NCI-H2227 (cell line): ENCODE results near the gene B9D1.

Experiments
- DNase-seq: peaks from one replicate; lab custom pipeline; 2025; ENCODE audit not compliant: unreplicated experiment; lab: John Stamatoyannopoulos, UW

Gene B9D1

DNA sequence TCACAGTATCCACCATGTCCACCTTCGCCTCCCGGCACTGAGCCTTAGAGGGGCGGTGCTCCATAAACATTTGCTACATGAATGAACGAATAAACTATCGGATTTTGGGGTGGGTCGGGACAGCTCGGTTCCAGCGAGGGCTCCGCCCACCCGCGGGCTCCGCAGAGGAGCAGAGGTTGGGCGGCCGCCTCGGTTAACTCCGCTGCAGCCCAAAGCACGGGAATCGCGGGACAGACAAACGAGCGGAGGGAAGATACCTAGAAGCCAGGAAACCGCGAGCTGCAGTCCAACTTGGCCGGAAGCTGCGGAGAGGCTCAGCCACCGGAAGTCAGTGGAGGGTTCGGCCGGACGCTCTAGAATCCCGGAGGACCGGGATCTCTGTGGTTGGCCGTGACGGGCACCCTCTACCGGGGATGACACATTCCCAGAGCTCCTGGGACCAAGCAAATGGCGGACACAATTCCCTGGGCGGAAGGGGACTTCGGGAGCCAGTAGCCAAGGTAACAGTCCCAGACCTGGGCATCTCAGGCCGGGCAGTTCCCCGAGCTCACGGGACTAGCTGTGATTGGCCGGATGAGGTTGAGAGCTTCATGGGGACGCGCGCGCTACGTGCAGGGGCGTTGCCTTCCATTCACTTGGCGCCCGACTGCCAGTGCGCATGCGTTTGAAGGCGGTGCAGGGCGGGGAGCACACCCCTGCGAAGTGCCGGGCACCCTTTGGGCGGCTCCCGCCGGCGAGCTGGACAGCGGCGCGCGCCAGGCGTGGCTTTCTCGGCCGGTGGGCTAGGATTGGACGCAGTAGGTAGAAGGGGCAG is 15.3 kb upstream of the B9D1 start:
- DNase-seq, result peak; percentile 97

DNA sequence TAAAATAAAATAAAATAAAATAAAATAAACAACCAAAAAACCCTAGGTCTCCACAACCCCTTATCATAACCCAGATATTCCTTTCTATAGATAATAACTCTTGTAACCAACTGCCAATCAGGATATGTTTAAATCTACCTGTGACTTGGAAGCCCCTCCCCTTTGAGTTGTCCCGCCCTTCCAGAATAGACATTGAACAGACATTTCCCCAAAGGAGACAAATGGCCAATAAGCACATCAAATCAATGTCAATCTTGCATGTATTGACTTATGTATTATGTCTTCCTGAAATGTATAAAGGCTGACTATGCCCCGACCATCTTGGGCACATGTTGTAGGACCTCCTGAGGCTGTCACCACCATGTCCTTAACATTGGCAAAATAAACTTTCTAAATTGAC is 14.3 kb upstream of the B9D1 start:
- DNase-seq, result peak; percentile 35

DNA sequence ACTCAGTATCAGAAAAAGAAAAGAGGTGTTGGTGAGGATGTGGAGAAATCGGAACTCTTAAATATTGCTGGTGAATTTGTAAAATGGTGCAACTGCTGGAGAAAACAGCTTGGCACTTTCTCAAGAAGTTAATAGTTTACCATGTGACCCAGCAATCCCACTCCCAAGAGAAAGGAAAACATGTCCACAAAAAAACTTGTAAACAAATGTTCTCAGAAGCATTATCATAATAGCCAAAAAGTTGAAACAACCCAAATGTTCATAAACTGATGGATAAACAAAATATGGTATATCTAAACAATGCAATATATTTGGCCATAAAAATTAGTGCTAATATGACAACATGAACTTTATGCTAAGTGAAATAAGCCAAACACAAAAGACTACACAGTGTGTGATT is 13.2 kb upstream of the B9D1 start:
- DNase-seq, result no peak

DNA sequence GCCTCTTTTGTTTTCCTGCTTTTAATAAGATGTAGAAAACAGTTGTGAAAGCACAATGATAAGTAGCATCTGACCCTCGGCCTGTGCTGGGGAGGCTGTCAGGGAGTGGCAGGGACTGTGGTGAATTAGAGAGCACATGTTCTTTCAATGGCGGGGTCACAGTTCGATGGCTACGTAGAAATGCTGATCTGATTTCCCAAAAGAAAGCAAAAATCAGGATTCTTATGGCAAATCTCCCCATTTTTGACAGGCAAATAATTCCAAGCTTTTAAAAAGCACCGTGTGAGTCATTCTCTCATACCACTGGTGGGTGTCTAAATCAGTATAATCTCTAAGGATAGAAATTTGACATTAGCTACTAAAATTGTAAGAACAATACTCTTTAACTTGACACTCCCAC is 11.6 kb upstream of the B9D1 start:
- DNase-seq, result no peak

DNA sequence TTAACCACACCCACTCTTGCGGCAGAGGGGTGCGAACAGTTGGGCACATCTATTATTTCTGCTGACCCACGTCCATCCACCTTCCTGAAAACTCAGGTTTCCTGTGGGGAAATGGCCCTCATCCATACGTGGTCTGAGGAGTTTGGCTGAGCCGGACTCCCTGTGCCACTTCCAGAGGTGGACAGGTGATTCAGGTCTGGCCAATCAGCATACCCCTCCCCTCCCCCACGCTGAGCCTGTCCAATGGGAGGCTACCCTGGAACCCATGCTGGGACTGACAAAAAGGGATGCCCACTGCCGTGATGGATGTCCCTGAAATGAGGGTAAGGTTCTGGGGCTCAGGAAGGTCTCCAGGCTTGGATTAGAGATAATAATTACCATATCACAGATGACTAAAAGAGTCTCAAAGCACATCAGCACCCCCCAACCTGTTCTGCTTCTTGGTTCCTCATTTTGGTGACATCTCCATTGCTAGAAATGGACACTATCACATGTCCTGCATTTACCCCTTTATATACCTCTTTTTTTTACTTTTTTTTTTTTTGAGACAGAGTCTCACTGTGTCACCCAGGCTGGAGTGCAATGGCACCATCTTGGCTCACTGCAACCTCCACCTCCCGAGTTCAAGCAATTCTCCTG is 10.5 kb upstream of the B9D1 start:
- DNase-seq, result no peak

DNA sequence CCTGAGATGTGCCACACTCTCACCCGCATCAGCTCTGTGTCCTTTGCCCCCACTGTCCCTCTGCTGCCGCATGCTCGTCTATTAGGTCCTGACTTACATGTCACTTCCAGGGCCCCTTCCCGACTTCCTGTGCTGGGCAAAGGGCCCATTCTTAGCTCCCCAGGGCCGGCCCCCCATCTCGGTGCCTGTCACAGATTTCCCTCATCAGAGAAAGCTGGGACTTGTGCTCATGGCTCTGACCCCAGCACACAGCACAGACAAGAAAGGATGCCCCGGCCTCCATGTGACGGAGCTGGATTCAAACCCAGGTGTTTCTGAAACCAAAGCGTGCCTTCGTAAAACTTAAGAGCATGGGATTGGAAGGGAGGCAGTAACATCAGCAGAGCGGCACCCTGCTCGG is 9.9 kb upstream of the B9D1 start:
- DNase-seq, result no peak

DNA sequence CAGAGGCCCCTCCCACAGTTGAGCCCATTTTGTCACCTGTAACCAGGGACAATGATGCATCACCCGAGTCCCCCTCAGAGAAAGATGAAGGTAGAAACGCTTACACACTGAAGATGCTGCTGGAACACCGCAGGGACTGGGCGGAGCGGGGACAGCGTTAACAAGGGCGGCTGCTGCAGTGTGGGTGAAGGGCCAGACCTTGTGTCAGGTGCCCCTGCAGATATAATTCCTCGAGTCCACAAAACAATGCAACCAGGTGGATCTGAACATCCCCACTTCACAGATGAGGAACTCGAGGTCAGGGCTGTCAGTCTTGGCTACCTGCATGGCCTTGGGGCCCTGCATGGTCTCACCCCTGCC is 9.5 kb upstream of the B9D1 start:
- no peak for DNase-seq

DNA sequence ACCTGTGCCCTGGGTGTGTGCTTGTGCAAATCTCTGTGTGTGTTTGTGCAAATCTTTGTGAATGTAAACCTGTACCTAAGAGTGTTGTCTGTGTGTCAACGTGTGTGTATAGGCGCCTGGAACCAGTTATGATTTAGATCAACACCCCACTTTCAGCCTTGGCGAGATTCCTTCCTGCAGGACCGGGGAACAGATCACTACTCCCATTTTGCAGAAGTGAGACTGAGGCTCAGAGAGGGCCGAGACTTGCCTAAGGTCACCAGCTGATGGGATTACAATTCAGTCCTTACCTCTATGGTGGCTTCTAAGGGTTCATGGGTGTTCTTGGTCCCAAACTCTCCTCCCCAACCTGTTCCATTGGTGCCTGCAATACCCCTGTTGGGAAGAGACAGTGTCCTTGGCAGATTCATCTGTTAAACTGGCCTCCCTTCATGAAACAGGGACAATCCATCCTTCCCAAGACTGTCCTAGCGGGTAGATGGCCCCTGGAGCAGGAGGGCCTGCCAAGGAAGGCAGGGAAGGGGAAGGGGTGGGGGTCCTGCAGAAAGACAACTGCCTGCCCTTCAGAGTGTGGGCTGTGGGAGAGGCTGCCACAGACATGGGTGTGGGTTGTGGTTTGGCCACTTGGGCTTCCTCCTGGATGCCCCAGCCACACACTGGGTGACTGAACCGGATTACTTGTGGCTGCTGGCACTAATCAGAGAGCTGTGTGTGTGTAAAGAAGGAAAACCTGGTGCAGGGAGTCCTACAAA is 8.9 kb upstream of the B9D1 start:
- DNase-seq, result no peak

DNA sequence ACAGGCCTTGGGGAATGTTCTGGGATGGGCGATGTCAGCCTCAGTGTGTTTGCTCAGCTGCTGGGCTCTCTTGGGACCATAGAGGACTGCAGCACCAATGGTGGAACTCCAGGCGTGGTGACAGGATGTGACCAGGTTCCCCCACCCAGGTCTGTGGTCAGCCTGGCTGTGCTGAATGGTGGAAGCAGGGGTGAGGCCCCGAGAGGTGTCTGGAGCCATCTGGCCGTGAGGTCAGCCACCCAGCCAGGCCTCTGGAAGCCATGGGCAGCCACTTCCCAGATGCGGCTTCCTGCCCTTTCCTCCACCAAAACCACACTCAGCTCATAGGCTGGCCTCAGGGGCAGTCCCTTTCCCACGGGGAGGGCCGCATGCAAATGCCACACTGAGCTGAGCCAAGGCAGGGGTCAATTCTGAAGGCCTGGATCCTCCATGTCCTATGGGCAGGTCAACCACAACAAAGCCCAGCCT is 8.0 kb upstream of the B9D1 start:
- DNase-seq, result no peak

DNA sequence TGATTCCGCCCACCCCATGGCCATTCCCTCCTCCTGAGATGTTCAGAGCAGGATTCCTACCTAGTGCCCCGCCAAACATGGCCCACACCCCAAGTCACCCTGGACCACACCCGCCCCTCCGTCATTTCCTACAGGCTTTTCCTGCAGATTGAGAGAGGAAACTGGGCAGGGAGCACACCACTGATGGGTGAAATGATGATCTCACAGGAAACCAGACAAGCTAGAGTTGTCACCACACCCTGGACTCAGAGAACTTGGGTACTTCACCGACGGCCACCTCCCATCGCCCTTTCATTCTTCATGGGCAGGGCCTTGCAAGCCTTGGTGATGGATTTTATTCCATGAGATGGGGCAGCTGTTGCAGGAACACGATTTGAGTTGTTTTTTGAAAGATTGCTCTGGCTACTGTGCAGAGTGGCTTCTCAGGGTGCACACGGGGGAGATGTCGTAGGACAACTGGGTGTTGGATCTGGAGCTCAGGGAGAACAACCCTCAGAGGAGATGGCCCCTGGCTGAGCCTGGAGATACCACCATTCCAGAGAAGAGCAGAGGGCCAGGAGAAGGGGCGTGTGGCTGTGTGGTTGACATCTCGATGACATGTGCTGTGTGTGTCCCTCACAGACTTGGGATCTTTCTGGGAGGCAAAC is 7.4 kb upstream of the B9D1 start:
- DNase-seq, result no peak

DNA sequence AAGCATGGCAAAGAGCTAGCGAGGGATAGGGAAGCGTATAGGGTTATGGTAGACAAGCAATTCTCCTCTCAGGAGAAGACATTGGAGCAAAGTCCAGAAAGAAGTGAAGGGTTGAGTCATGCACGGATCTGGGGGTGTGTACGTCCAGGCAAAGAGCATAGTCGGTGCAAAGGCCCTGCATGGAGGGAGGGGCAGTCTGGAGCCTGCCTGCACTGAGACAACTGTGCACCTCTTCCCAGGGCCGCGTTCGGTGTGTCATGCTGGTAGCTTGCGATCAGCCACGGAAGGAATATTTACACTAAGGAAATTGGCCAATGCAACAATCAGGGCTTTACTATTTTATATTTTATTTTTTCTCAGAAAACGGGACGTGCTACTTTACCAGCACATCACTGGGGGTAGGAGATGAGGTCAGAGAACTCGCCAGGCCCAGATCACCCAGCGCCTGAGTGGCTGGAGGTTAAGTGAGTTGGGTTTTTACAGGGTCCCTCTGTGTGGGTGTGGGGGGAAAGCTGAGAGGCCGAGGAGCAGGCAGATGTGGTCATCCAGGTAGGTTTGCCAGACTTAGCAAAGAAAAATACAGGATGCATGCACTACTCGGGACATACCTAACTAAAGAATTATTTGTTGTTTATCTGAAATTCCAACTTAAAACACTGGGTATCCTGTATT is 6.7 kb upstream of the B9D1 start:
- DNase-seq, result no peak

DNA sequence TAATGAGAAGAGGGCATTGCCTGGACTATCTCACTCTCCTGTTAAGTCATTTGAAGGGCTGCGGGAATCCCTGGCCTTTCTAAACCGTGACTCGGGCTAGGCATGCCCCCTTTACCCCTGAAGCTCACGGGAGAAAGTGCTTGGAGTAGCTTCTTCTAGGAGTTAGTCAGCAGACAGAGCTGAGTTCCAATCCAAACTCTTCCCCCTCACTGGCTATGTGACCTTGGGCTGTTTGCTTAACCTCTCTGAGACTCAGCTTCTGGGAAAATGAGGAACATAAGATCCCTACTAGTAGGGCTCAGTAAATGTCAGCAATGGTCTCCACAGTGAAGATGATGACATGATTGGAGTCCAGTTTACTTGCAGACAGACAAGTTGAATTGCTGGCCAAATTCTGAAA is 5.7 kb upstream of the B9D1 start:
- no peak for DNase-seq

DNA sequence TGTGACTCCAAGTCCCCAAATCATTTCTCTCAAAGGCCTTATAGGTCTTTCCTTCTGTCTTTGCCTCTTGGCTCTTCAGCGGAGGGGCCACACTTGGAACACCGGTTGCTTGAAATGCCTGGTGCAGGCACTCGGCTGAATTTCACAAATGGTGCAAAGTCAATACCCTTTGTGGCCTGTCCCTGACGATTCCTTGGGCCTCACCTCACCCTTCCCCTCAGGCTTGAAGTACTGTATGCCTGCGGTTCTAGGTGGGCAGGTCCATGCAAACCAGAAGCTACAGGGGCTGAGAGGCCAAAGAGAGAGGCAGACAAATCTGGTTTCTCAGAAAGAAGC is 4.1 kb upstream of the B9D1 start:
- no peak for DNase-seq

DNA sequence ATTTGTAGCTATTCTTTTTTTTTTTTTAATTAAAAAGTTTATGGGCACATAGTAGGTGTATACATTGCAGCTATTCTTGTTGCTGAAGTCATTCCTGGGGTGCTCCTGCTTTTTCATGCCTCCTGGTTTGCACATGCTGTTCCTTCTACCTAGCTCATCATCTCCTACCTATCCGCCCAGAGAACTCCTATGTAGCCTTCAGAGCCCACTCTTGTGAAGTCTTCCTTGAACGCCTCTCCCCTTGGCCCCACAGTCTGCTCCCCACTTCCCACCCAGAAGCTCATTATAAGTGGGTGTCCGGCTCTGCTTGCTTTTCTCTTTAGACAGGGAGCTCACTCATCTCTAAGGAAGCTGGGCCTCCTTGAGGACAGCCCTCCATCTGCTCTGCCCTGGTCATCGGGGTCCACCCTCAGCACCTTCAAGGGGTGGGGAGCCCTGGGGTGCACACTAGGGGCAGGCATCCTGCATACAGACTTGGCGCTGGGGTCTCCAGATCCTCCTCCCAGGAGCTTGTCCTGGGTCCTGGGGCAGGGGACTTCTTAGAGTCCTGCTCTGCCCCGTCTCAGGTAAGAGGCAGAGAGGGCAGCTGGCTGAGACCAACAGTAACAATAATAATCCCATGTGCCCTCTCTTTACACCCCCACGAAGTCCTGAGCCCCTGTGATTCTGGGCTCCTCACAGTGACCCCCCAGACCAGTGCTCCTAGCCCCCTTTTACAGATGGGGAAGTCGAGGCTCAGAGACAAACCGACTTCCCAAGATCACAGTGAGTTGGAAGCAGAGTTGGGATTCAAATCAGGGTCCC is 3.5 kb upstream of the B9D1 start:
- no peak for DNase-seq

DNA sequence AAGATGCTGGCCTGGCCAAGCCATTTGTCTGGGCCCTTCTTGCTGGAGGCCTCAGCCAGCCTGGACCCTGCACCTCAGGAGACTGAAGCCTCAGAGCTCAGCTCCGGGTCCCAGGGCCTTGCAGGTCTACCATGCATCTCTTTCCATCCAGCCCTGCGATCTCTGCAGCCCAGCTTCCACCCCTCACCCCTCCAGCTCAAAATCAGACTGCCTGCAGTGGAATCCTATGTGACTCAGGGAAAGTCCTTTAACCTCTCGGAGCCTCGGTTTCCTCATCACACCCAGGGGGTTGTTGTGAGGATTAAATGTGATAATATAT is 2.9 kb upstream of the B9D1 start:
- no peak for DNase-seq

DNA sequence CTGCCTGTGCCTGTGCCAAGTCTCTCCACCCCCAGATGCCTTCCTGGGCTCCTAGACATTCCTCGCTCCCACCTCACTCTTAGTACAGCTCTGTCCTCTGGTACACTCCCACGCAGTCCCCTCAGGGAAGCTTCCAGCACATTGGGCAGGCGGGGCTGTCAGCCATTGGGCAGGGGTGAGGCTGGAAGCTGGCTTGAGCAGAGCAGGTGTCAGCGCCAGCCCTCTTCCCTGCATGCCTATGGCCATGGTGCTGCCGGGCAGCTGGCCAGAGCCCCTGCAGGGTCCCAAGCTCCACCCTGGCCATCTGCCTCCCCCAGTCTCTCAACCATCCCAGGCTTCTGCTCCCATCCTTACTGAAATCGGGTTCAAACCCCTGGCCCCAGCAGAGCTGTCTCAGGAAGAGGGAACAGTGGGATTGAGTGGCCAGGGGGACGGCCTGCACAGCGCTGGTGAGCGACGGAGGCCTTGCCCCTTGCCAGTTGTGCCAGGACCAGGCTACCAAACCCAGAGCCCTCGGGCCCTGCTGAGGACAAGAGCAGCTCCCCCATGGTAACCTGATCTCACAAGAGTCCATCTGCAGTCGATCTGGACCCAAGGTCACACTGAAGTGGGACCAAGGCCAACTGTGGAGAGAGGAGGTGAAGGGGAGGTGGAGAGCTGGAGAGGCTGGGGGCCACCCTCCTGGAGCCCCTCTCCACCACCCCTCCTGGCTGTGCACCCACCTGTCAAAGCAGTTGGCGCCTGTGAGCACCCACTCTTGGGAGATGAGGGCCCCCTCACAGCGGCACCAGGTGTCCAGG is 2.4 kb upstream of the B9D1 start:
- DNase-seq, result no peak

DNA sequence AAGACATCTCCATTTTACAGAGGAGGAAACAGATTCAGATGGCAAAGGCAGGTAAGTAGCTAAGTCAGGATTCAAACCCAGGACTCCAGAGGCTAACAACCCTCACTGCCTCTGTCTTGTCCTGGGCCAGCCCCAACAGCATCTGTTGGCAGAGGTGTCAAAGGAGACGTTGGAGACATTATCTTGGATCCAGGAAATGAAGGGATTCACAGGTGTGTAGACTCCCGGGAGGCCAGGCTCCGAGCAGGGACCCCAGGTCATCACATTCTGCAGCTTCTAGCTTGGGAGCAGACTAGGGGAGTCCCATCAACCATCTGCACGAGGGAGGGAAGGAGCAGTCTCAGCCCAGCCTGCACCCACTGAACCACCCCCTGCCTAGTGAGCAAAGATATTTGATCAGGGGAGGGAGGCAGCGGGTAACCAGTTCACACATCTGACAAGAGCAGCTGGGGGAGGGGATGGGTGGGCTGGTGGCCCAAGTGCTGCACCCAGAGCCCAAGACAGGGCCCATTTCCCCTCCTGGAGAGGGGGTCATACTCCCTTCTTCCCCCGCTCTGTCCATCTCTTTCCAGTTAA is 1.0 kb upstream of the B9D1 start:
- no peak for DNase-seq

DNA sequence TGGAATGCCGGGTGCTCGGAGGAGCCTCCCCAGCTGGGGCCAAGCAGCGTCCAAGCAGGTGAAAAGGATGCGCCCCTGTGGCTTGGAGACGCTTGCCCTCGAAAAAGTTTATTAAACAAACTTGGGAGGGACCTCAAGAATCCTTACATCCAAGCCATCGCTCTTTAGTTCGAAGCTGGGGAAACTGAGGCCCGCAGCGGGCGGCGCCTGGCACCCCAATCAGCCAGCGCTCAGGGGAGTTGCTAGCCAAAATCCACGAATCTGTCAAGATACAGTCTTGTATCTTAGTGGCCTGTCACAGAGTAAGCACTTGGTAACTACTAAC is 553 bp upstream of the B9D1 start:
- no peak for DNase-seq

DNA sequence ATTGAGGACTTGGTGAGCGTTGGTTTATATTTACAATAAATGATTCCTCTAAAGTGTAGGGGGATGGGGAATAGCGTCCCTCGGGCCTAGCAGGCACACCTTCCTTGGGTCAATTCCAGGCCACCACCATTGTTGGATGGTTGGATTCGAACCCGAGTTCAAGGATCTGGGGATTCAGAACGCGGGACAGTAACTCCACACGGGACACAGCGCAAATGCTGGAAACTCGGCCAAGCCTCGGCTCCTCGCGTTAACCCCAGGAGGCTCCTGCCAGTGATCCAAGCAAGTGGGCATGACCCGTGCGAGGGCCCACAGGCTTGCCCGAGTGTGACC is 613 bp downstream of the B9D1 start:
- no peak for DNase-seq

DNA sequence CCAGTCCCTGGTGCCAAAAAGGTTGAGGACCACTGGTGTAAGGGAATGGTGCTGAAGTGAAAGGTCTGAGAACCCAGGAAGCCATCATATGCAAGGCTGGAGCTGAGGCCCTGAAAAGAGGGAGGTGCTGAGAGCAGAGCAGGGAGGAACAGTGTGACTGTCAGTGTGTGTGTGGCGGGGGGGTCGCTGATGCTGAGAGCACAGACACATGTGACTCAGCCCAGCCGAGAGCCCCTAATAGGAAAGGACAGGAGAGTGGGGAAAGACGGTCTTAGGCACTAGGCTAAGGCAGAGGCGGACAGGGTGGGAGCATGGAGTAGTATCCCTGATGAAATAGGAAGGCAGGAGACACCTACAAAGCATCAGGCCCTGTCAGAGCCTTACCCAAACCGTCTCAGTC is 1.2 kb downstream of the B9D1 start:
- DNase-seq, result peak; percentile 18
